WTC11 (cell line): Measurements from ENCODE around the gene SMOC1.

Experiments
- CTCF ChIP-seq: fragments of 200-600 bp; IDR thresholded peaks from 2 replicates; pipeline ENCODE4 v1.8.0; 2022; ENCODE audit warnings: antibody characterized with exemption
- E2F4 ChIP-seq: sonication (generic); formaldehyde crosslinking; IDR thresholded peaks from 2 replicates; pipeline ENCODE4 v1.8.1; 2022; ENCODE audit warnings: low read depth, mild to moderate bottlenecking, moderate library complexity, missing genetic modification reagents, borderline replicate concordance
- ERG ChIP-seq: fragments of 250-450 bp; sonication (Bioruptor Pico); IDR thresholded peaks from 2 replicates; pipeline ENCODE4 v1.8.0; 2021; ENCODE audit warnings: mild to moderate bottlenecking
- ESRRA ChIP-seq: sonication (generic); formaldehyde crosslinking; IDR thresholded peaks from 2 replicates; pipeline ENCODE4 v1.8.1; 2022; ENCODE audit warnings: mild to moderate bottlenecking, missing genetic modification reagents, borderline replicate concordance
- FOXK1 ChIP-seq: sonication (generic); formaldehyde crosslinking; IDR thresholded peaks from 2 replicates; pipeline ENCODE4 v1.8.0; 2022; ENCODE audit warnings: mild to moderate bottlenecking, moderate library complexity, missing genetic modification reagents
- GABPB1 ChIP-seq: sonication (generic); formaldehyde crosslinking; IDR thresholded peaks from 2 replicates; pipeline ENCODE4 v1.8.1; 2023; ENCODE audit warnings: mild to moderate bottlenecking, missing genetic modification reagents
- MAX ChIP-seq: sonication (generic); formaldehyde crosslinking; IDR thresholded peaks from 2 replicates; pipeline ENCODE4 v1.8.0; 2022; ENCODE audit warnings: mild to moderate bottlenecking, missing genetic modification reagents
- MXD4 ChIP-seq: fragments of 250-450 bp; sonication (Bioruptor Pico); IDR thresholded peaks from 2 replicates; pipeline ENCODE4 v1.8.0; 2021; ENCODE audit warnings: mild to moderate bottlenecking, moderate library complexity, borderline replicate concordance
- STAT6 ChIP-seq: sonication (generic); formaldehyde crosslinking; conservative IDR thresholded peaks from 2 replicates; pipeline ENCODE4 v1.8.1; 2023; ENCODE audit warnings: mild to moderate bottlenecking, low read depth, missing genetic modification reagents, moderate library complexity
- ZSCAN18 ChIP-seq: fragments of 250-450 bp; sonication (Bioruptor Pico); IDR thresholded peaks from 2 replicates; pipeline ENCODE4 v2.1.2; 2022; ENCODE audit warnings: mild to moderate bottlenecking, moderate library complexity

GRCh38 chr14:69909826-69910550, 30.8 kb downstream of the SMOC1 start:
- TF ChIP-seq MXD4 (CRISPR knock-in tag) (no peak), GABPB1 (no peak), CTCF (no peak), E2F4 (CRISPR knock-in tag) (no peak), STAT6 (CRISPR knock-in tag) (no peak), MAX (no peak), ZSCAN18 (CRISPR knock-in tag) (no peak), FOXK1 (CRISPR knock-in tag) (no peak), ERG (no peak), ESRRA (CRISPR knock-in tag) (no peak)
